Adrenal gland (tissue), 12 donors: ENCODE measurements around the gene LRRC55. TPM values are rescaled to one million over a fixed set of nuclear protein-coding genes. Genes with fewer than 3 reads are reported as not detected.
A peak's percentile ranks its signal among the peaks of the same experiment; 100 is the strongest.

Experiments
- DNase-seq, 7 donors: peaks; one replicate each; pipeline ENCODE4 v3.0.0-alpha.2; 2019 to 2020
- H3K27ac ChIP-seq, 5 donors: fragments of 200-600 bp; sonication (generic) in 4 of 5; 1 replicate in 3 of 5; 2 replicates in 2 of 5; pipeline versions ENCODE4 v1.5.1 to v1.8.0; 2016 to 2020; ENCODE audit warnings: mild to moderate bottlenecking in 1 of 5
- H3K27me3 ChIP-seq: fragments of 200-600 bp; 2 replicates; pipeline ENCODE4 v1.8.0; 2021
- H3K36me3 ChIP-seq, 2 donors: fragments of 200-600 bp; replicated peaks in 1 of 2; 1 replicate in 1 of 2; 2 replicates in 1 of 2; pipeline versions ENCODE4 v1.5.1 to v1.8.0; 2018 to 2022
- H3K4me1 ChIP-seq, 2 donors: fragments of 200-600 bp; replicated peaks in 1 of 2; 1 replicate in 1 of 2; 2 replicates in 1 of 2; pipeline versions ENCODE4 v1.5.1 to v1.8.0; 2018 to 2021
- H3K4me3 ChIP-seq, 4 donors: fragments of 200-600 bp; sonication (generic) in 3 of 4; one replicate each; pipeline ENCODE4 v1.5.1; 2016 to 2018
- H3K9me3 ChIP-seq, 3 donors: fragments of 200-600 bp; sonication (generic) in 1 of 3; replicated peaks in 1 of 3; 1 replicate in 2 of 3; 2 replicates in 1 of 3; pipeline versions ENCODE4 v1.5.1 to v1.8.0; 2016 to 2021
- POLR2A ChIP-seq, 2 donors: fragments of 450-650 bp; IDR thresholded peaks; one replicate each; pipeline ENCODE4 v1.6.1; 2017; ENCODE audit warnings: antibody characterized with exemption in 2 of 2, mild to moderate bottlenecking in 2 of 2, moderate library complexity in 1 of 2
- WGBS, 4 donors: extraction: QIAGEN DNeasy Blood & Tissue Kit in 2 of 4; methylation state at CpG; one replicate each; pipeline versions ENCODE4 v1.1.5 to v1.1.7; 2013 to 2017; 5-methylcytosine and 5-hydroxymethylcytosine counted together
- intact Hi-C, 2 donors: fragments of 100-400 bp; cut with DNase I; formaldehyde crosslinking; loops; one replicate each; pipeline versions ENCODE4 v1.14.1 to v1.15.0; 2022 to 2023
- polyA plus RNA-seq, 3 donors: library from polyadenylated mRNA; stranded (reverse); fragments of 200-250 nt in 2 of 3; fragments of 350-450 nt in 1 of 3; fragmentation: Illumina TruSeq in 1 of 3; extraction: RNeasy Lipid Tissue Mini Kit (QIAGEN cat#74804) in 1 of 3; gene quantifications; one replicate each; pipeline ENCODE4 v1.2.3, GENCODE V29; 2013 to 2014
- total RNA-seq, 9 donors: library from RNA; depleted of rRNA in 4 of 9; stranded (reverse); fragments of >200 nt in 4 of 9; fragments of 120-200 nt in 1 of 9; fragmentation: NEBNext Ultra II Directional in 1 of 9; extraction: Animal tissue kit (Norgen Biotek cat#: 25700) in 1 of 9; gene quantifications; one replicate each; pipeline versions ENCODE4 v1.1.0 to v1.2.4, GENCODE V29; 2013 to 2023
- TF ChIP-seq, protein P1 (sequence below), 6 experiments: fragments of 450-650 bp in 4 of 6; fragments of 200-600 bp in 2 of 6; sonication (generic) in 1 of 6; IDR thresholded peaks; 1 replicate in 5 of 6; 2 replicates in 1 of 6; pipeline versions ENCODE4 v1.5.1 to v1.8.0; 2016 to 2021; ENCODE audit warnings: antibody characterized with exemption in 6 of 6, mild to moderate bottlenecking in 2 of 6, moderate library complexity in 1 of 6
- donor health status: healthy with polysubstance abuse.
- donor health status: Bipolar disorder and iron deficiency.
- donor health status: DM: yes; HTN: yes; CAD: no.
- donor health status: DM: no; HTN: no; CAD: no.
- donor health status: DM: no; HTN: no; CAD: no.
- donor health status: DM: yes; HTN: yes; CAD: no.

LRRC55 gene
- total and polyA plus RNA-seq, 12 donors = 0.08 to 1.1 (median 0.50) TPM; not detected in 1

GRCh38 chr11:57200917-57201316 is 19.2 kb downstream of the LRRC55 start:
- DNase-seq = no peak
- Histone ChIP-seq H3K9me3 (no peaks in the 10 kb centered on the region), H3K36me3 (no peaks in the 10 kb centered on the region), H3K27ac (no peak overlapping the region), H3K4me1 (no peaks in the 10 kb centered on the region), H3K27me3 (no peaks in the 10 kb centered on the region), H3K4me3 (no peak overlapping the region)
- TF ChIP-seq, protein P1, sequence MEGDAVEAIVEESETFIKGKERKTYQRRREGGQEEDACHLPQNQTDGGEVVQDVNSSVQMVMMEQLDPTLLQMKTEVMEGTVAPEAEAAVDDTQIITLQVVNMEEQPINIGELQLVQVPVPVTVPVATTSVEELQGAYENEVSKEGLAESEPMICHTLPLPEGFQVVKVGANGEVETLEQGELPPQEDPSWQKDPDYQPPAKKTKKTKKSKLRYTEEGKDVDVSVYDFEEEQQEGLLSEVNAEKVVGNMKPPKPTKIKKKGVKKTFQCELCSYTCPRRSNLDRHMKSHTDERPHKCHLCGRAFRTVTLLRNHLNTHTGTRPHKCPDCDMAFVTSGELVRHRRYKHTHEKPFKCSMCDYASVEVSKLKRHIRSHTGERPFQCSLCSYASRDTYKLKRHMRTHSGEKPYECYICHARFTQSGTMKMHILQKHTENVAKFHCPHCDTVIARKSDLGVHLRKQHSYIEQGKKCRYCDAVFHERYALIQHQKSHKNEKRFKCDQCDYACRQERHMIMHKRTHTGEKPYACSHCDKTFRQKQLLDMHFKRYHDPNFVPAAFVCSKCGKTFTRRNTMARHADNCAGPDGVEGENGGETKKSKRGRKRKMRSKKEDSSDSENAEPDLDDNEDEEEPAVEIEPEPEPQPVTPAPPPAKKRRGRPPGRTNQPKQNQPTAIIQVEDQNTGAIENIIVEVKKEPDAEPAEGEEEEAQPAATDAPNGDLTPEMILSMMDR (IDR thresholded peaks at IDR 0.05) = no peak
- no peak for TF ChIP-seq POLR2A (IDR thresholded peaks at IDR 0.05)
- 49 to 56% (median 52%) methylated on average over 7 of the region's 7 CpGs for WGBS, 4 donors
- intact Hi-C loops = no loop called here

DNA sequence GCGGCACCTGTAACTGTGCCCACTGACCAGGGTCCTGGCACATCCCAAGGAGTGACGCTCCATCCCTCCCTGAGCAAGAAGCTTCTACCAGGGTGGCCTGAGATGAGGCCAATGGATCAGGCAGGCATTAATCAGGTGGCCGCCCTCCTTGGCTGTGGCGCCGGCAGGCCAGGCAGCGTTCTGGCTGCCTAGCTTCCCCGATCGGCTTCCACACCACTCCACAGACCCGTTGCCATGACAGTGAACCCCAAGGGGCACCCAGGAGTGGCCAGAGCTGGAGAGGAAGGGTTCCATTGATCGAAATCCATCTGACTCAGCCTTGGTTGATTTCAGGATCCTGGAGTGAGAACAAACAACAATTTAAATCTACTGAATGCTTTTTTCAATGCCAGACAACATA is 20.5 kb downstream of the LRRC55 start:
- Histone ChIP-seq H3K36me3 (no peaks in the 10 kb centered on the region), H3K27ac (no peak overlapping the region), H3K27me3 (no peaks in the 10 kb centered on the region), H3K9me3 (no peaks in the 10 kb centered on the region), H3K4me3 (no peak overlapping the region), H3K4me1 (no peaks in the 10 kb centered on the region)
- 47 to 70% (median 53%) methylated on average over 7 to 10 of the region's 10 CpGs for WGBS, 4 donors
- TF ChIP-seq POLR2A (IDR thresholded peaks at IDR 0.05) = no peak
- TF ChIP-seq, protein P1 (IDR thresholded peaks at IDR 0.05) = no peak
- intact Hi-C loops = no loop called here
- DNase-seq = no peak

- 22 to 31% (median 23%) methylated on average over 2 to 3 of the region's 3 CpGs for WGBS, 4 donors
- TF ChIP-seq, protein P1 (IDR thresholded peaks at IDR 0.05) = no peak
- no peak for TF ChIP-seq POLR2A (IDR thresholded peaks at IDR 0.05)
- Histone ChIP-seq H3K4me1 (no peaks in the 10 kb centered on the region), H3K36me3 (no peaks in the 10 kb centered on the region), H3K9me3 (no peaks in the 10 kb centered on the region), H3K27ac (no peak overlapping the region), H3K27me3 (no peaks in the 10 kb centered on the region), H3K4me3 (no peak overlapping the region)
- DNase-seq = peak; percentile 43 to 89 (median 73)
- intact Hi-C loops = no loop called here
These were observed 21.6 kb downstream of the LRRC55 start for GRCh38 chr11:57203359-57203758.

DNA sequence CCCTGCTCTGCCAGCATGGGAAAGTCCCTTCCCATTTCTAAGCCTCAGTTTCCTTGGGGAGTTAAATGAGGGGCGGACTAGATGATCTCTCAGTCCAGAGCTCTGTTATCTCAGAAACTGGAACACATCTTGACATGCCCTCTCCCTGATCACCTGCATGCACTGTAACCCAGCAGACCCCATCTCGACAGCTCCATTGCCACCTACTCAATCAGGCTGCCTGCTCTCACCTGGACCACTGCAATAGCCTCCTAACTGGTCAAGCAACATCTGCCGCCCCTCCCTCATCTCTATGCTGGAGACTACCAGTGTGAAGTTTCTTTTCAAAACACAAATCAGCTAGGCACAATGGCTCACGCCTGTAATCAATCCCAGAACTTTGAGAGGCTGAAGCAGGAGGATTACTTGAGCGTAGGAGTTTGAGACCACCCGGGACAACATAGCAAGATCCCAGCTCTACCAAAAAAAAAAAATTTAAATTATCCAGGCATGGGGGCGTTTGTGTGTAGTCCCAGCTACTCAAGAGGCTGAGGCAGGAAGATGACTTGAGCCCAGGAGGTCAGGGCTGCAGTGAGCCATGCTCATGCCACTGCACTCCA is 22.2 kb downstream of the LRRC55 start:
- H3K27me3 ChIP-seq = no peaks in the 10 kb centered on the region
- no peaks in the 10 kb centered on the region for H3K36me3 ChIP-seq
- H3K9me3 ChIP-seq = no peaks in the 10 kb centered on the region
- TF ChIP-seq POLR2A (IDR thresholded peaks at IDR 0.05) = no peak
- TF ChIP-seq, protein P1 (IDR thresholded peaks at IDR 0.05) = no peak
- WGBS, 4 donors = 43 to 58% (median 55%) methylated on average over 6 to 7 of the region's 7 CpGs
- no peaks in the 10 kb centered on the region for H3K4me1 ChIP-seq
- H3K27ac ChIP-seq = peak overlapping the region in 1 of 5 donors; percentile 32
- intact Hi-C loops = no loop called here
- H3K4me3 ChIP-seq = no peak overlapping the region
- DNase-seq = no peak
